Measurements from ENCODE around the gene TMIGD3.

TMIGD3 gene

GRCh38 chr1:111507411-111508201 is 4.2 kb upstream of the TMIGD3 start:
- peak; percentile 39 for DNase-seq (ENCODE audit: low spot score)

- DNase-seq (ENCODE audit: low spot score) = no peak
Measured at GRCh38 chr1:111506561-111506960, 3.1 kb upstream of the TMIGD3 start.

- no peak for DNase-seq (ENCODE audit: low spot score)
Measured at GRCh38 chr1:111505641-111506119, 2.2 kb upstream of the TMIGD3 start.

DNA sequence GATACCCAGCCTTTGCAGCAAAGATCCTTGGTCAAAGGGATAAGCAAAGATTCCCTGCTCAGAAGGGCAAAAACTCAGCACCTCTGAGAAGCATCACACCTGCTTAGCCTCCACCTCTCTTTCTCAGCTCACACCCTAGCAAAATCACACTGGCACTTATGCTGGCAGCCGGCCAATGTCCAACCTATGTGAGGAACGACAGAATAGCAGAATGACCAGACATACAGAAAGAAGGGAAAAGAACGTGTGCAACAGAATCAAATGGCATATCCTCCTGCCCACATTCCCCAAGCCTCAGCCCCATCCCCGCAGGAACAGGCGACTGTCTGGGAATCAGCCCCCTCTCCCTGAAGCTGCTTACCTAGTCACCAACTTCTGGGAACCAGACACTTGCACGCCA is 664 bp upstream of the TMIGD3 start:
- DNase-seq (ENCODE audit: low spot score) = no peak

DNA sequence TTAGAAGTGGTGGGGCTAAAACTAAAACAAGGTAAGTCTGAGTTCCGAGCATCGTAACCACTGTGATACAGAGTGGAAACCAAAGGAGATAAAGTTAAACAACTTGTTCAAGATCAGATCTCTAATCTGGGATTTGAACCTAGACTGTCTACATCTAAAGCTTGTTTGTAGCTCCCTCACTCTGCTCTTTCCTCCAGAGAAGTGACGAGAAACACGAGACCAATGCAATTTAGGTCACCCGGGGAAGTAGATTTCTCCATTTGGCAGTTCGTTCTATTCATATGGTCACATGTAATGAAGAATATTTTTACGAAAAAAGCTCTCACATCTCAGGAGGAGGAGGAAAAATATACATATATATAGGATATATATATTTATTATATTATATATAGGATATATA is 1.8 kb downstream of the TMIGD3 start:
- DNase-seq (ENCODE audit: low spot score) = no peak

GRCh38 chr1:111499026-111499785 is 4.2 kb downstream of the TMIGD3 start:
- DNase-seq (ENCODE audit: low spot score) = no peak

DNA sequence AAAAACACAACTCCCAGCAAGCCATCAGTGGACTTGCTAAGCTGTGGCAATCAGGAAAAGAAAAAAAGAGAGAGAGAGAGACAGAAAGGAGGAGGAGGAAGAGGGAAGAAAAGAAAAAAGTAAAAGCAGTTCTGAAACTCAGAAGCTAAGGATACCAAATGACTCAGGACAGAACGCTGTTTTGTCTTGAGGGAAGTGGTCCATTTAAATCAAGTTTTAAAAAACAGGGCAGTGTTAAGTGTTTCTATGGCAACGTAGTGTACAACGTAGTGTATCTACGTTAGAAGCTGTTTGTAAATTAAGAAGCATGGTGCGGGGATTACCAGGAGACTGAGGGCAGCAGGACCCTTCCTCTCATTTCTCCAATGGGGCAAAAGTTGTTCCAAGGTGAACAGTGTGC is 5.8 kb downstream of the TMIGD3 start:
- DNase-seq (ENCODE audit: low spot score) = no peak

GRCh38 chr1:111496398-111496797 is 7.0 kb downstream of the TMIGD3 start:
- no peak for DNase-seq (ENCODE audit: low spot score)

GRCh38 chr1:111491070-111491469 is 12.4 kb downstream of the TMIGD3 start:
- no peak for DNase-seq (ENCODE audit: low spot score)

GRCh38 chr1:111490220-111490619 is 13.2 kb downstream of the TMIGD3 start:
- no peak for DNase-seq (ENCODE audit: low spot score)

- DNase-seq (ENCODE audit: low spot score) = no peak
Measured at GRCh38 chr1:111489604-111490003, 13.8 kb downstream of the TMIGD3 start.

DNA sequence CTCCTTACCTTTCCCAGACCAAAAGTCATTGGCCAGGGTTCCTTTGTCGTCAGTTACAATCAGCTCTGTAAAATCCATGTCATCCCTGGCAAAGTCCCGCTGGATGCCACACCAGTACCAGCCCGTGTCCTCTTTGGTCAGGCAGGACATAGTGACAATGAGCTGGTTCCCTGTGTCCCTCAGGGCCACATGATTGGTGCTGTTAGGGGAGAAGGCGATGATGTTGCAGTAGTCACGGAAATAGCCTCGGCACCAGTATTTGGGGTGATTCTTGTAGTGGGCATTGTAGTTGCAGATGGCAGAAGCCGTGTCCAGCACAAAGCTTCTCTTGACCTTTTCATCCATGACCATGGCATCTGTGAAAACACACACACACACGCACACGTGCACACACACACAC is 14.8 kb downstream of the TMIGD3 start:
- no peak for DNase-seq (ENCODE audit: low spot score)

GRCh38 chr1:111487133-111487532 is 16.3 kb downstream of the TMIGD3 start:
- no peak for DNase-seq (ENCODE audit: low spot score)

- DNase-seq (ENCODE audit: low spot score) = no peak
Measured at GRCh38 chr1:111486431-111486830, 17.0 kb downstream of the TMIGD3 start.

DNA sequence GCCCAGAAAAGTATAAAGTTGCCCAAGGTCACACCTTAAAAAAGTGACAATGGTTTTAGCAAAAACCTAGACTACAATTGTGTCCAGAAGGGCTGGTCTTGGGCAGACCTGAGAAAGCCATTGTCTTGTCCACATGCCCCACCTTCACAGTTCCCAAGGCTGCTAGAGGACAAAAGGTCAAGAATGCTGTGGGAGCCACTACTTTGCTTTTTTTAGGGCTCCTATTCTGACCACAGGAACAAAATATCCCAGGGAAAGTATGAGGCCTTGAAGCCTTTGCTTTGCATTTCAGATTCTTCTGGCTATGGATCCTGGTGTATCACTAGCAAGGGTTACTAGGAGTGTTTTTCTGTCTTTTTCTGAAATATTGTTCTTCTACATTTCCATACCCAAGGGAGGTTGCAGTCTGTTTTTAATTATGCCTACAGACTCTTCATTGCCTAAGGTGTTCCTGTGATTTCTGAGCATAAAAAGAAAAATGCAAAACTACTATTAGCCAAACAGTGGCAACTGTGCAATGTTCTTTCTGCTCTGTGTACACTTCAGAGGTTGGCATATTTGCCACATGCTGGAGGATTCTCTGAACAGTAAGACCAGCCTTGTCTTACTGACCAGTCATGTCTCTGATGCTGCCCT is 18.9 kb downstream of the TMIGD3 start:
- DNase-seq (ENCODE audit: low spot score) = no peak

- DNase-seq (ENCODE audit: low spot score) = no peak
Measured at GRCh38 chr1:111483876-111484275, 19.6 kb downstream of the TMIGD3 start.

- no peak for DNase-seq (ENCODE audit: low spot score)
Measured at GRCh38 chr1:111483166-111483565, 20.3 kb downstream of the TMIGD3 start.

DNA sequence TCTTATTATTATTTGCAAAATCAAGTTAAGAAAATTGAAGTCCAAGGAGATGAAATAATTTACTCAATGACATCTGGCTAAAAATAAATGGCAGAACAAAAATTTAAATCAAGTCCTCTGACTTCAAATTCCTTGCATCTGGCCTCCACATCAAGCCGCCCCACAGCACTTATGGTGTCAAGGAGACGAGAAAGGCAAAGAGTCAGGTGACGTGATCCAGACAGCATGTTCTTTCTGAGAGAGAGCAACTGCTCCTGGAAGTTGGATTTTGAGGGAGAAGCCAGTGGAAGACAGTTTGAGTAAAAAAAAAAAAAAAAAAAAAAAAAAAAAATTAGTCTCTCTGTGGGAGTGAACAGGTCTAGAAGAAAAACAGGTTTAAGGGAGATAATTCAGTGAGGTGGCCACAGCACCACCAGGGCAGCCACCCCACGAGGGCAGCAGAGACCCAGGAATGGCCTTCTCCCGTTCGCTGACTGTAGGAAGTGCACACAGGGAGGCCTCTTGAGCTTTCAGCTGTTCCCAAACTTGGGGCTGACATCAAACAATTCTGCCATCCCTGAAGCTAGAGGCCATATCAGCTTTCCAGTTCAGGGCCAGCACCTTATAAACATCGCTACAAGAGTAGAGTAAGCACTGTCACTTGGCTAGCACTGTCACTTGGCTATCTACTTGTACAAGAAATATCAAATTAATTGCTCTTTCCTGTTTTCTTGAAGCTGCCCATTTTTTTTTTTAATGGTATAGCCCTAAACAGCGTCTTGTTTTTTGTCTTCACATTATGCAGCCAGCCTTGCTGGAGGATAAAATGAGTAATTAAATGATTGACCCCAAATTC is 21.8 kb downstream of the TMIGD3 start:
- DNase-seq (ENCODE audit: low spot score) = peak; percentile 59

GRCh38 chr1:111480674-111481073 is 22.8 kb downstream of the TMIGD3 start:
- no peak for DNase-seq (ENCODE audit: low spot score)

- no peak for DNase-seq (ENCODE audit: low spot score)
Measured at GRCh38 chr1:111476761-111477309, 26.6 kb downstream of the TMIGD3 start.

DNA sequence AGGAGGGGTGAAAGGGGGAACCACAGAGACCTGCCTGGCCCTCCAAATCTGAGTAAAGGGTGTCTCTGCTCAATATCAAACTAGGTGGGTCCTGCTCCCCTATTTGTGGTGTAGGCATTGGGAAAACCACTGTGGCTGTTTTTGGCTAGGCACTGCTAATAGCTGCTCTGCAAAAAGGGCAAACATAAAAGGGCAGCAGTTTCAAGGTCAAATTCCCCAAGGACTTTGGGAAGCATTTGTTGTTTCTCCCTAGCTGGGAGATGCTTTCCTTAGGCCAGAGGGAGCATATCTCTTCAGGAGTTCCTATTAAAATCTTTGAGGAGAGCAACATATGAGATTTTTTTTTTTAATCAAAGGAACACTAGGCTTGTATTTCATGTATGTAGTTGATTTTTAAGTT is 27.2 kb downstream of the TMIGD3 start:
- no peak for DNase-seq (ENCODE audit: low spot score)

- no peak for DNase-seq (ENCODE audit: low spot score)
Measured at GRCh38 chr1:111475701-111476100, 27.7 kb downstream of the TMIGD3 start.
